Stimulated activated CD4-positive, alpha-beta T cell treated with anti-CD3 and anti-CD28 coated beads, Interleukin-2, amount 100 ng/mL, for 4 hours (primary cell): ENCODE measurements around the gene RTP1.

Experiments
- DNase-seq: peaks from one replicate; pipeline ENCODE4 v3.0.0-alpha.2; 2020; ENCODE audit warnings: low read depth

Gene RTP1

DNA sequence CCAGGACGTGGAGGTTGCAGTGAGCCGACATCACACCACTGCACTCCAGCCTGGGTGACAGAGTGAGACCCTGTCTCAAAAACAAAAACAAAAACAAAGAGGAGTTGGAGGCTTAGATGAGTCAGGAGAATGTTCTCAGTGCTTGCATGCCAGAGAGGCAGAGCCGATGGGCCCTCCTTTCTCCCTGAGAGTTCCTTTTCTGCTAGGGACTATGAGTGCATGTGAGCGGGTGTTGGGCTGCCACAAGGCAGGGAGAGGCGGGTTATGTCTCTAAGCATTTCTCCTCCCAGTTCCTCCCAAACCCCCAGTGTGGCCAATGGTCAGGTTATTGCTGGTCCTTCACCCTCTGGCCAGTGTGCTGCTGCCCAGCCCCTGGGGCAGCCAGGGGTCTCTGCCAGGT lies 45.1 kb downstream of the RTP1 start:
- DNase-seq: no peak

DNA sequence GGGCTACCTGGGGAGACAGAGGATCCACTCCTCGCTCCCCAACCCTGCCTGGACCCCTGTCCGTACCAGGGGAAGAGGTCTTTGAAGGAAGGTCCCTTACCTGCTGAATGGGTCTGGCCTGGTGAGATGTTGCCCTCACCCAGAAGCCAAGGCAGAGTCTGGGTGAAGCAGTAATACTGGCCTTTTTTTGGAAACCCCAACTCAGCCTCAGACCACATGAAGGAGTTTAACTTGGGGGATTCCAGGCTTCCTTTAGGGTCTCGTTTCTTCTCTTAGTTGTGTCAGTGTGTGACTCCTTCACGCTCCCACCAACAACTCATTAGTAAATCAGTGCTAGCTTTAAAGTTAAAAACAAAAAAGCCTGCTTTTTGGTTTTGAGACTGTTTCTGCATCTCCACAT lies 45.6 kb downstream of the RTP1 start:
- DNase-seq: no peak

DNA sequence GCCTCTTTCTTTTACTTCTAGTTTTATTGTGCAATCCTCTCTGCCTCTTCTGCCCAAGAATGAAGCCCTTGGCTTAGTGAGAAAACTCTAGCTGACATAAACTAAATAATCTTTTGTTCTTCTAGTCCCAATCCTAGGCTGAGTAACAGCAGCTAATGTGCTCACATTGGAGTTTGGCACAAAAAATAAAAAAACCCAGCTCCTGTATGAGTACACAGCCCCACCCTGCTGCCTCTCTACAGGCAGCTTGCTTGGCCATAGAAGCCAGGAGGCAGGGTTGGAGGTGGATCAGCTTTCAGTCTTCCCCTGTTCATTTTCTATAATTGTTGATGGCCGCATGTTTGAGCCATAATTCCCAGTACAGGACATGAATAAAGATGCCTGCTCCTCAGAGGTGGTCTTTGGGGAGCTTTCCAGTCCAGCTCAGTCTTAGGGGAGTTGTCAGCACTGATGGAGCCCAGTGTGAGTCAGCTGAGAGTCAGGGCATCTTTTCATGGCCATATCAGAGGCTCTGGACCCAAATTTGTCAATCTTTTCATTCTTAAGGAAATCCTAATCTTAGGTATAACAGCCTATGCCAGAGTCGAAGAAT lies 46.7 kb downstream of the RTP1 start:
- DNase-seq: no peak

DNA sequence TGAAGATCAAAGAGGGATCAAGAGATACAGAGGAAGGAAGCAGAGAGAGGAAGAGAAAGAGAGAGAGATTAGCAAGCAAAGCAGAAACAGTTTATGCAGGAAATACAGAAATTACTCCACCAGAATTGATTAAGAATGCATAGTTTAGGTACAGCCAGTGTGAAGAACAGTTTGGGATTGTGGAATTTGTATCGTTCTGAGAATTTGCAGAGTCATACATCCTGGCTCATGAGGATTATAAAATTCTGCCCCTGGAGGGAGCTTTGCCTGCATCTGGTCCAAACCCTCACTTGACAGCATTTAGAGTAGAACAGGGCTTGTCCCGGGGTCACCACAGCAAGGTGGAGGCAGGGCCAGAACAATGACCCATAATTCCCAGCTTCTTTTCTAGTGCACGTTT lies 50.1 kb downstream of the RTP1 start:
- no peak for DNase-seq
